HEK293 (cell line): Measurements from ENCODE around the gene CDC14A.
A peak's percentile ranks its signal among the peaks of the same experiment; 100 is the strongest.

Source experiments
- BCL11B ChIP-seq: fragments of 450-650 bp; formaldehyde crosslinking; IDR thresholded peaks from 2 replicates; pipeline ENCODE4 v1.5.1; 2016; ENCODE audit warnings: low read depth, missing biosample characterization, missing genetic modification characterization
- EGR2 ChIP-seq: fragments of 450-650 bp; formaldehyde crosslinking; IDR thresholded peaks from 2 replicates; pipeline ENCODE4 v1.5.1; 2016; ENCODE audit warnings: low read depth, missing biosample characterization, missing genetic modification characterization
- GLI4 ChIP-seq: fragments of 450-650 bp; formaldehyde crosslinking; IDR thresholded peaks from 2 replicates; pipeline ENCODE4 v1.5.1; 2016; ENCODE audit warnings: missing biosample characterization, missing genetic modification characterization
- KLF1 ChIP-seq: fragments of 450-650 bp; formaldehyde crosslinking; IDR thresholded peaks from 2 replicates; pipeline ENCODE4 v1.5.1; 2016; ENCODE audit warnings: missing biosample characterization, missing genetic modification characterization
- KLF10 ChIP-seq: fragments of 450-650 bp; IDR thresholded peaks from 2 replicates; pipeline ENCODE4 v1.5.1; 2018; ENCODE audit warnings: missing biosample characterization, mild to moderate bottlenecking, missing genetic modification characterization
- RBAK ChIP-seq: fragments of 450-650 bp; formaldehyde crosslinking; IDR thresholded peaks from 2 replicates; pipeline ENCODE4 v1.5.1; 2016; ENCODE audit warnings: missing biosample characterization, missing genetic modification characterization
- WT1 ChIP-seq: fragments of 450-650 bp; formaldehyde crosslinking; IDR thresholded peaks from 2 replicates; pipeline ENCODE4 v1.5.1; 2016; ENCODE audit warnings: missing biosample characterization, missing genetic modification characterization
- ZBTB10 ChIP-seq: fragments of 450-650 bp; formaldehyde crosslinking; IDR thresholded peaks from 2 replicates; pipeline ENCODE4 v1.5.1; 2016; ENCODE audit warnings: missing biosample characterization, missing genetic modification characterization
- ZBTB26 ChIP-seq: fragments of 450-650 bp; formaldehyde crosslinking; optimal IDR thresholded peaks from 2 replicates; pipeline ENCODE3; 2016; ENCODE audit warnings: missing biosample characterization, mild to moderate bottlenecking, missing genetic modification characterization
- ZNF132 ChIP-seq: fragments of 450-650 bp; formaldehyde crosslinking; IDR thresholded peaks from 2 replicates; pipeline ENCODE4 v1.5.1; 2017; ENCODE audit warnings: missing biosample characterization, missing genetic modification characterization, borderline replicate concordance
- ZNF138 ChIP-seq: fragments of 450-650 bp; formaldehyde crosslinking; IDR thresholded peaks from 2 replicates; pipeline ENCODE4 v1.5.1; 2016; ENCODE audit warnings: missing biosample characterization, missing genetic modification characterization, borderline replicate concordance
- ZNF16 ChIP-seq: fragments of 450-650 bp; formaldehyde crosslinking; IDR thresholded peaks from 2 replicates; pipeline ENCODE4 v1.5.1; 2016; ENCODE audit warnings: low read depth, missing biosample characterization, missing genetic modification characterization
- ZNF169 ChIP-seq: fragments of 450-650 bp; formaldehyde crosslinking; IDR thresholded peaks from 2 replicates; pipeline ENCODE4 v1.5.1; 2016; ENCODE audit warnings: missing biosample characterization, missing genetic modification characterization
- ZNF302 ChIP-seq: fragments of 450-650 bp; formaldehyde crosslinking; IDR thresholded peaks from 2 replicates; pipeline ENCODE4 v1.5.1; 2016; ENCODE audit warnings: missing biosample characterization, missing genetic modification characterization, low read depth
- ZNF335 ChIP-seq: fragments of 450-650 bp; formaldehyde crosslinking; conservative IDR thresholded peaks from 2 replicates; pipeline ENCODE4 v1.5.1; 2016; ENCODE audit warnings: missing biosample characterization, missing genetic modification characterization
- ZNF341 ChIP-seq: fragments of 450-650 bp; formaldehyde crosslinking; IDR thresholded peaks from 2 replicates; pipeline ENCODE4; 2016; ENCODE audit warnings: low read depth, missing biosample characterization, missing genetic modification characterization
- ZNF354C ChIP-seq: fragments of 450-650 bp; formaldehyde crosslinking; IDR thresholded peaks from 2 replicates; pipeline ENCODE4 v1.5.1; 2016; ENCODE audit warnings: missing biosample characterization, missing genetic modification characterization, low read depth, borderline replicate concordance
- ZNF426 ChIP-seq: fragments of 450-650 bp; formaldehyde crosslinking; IDR thresholded peaks from 2 replicates; pipeline ENCODE4 v1.5.1; 2017; ENCODE audit warnings: missing biosample characterization, missing genetic modification characterization, mild to moderate bottlenecking, inconsistent platforms, moderate library complexity
- ZNF501 ChIP-seq: fragments of 450-650 bp; formaldehyde crosslinking; IDR thresholded peaks from 2 replicates; pipeline ENCODE4 v1.5.1; 2016; ENCODE audit warnings: missing biosample characterization, missing genetic modification characterization
- ZNF561 ChIP-seq: fragments of 450-650 bp; IDR thresholded peaks from 2 replicates; pipeline ENCODE4 v1.5.1; 2018; ENCODE audit warnings: missing biosample characterization, missing genetic modification characterization, borderline replicate concordance
- ZNF585B ChIP-seq: fragments of 450-650 bp; formaldehyde crosslinking; IDR thresholded peaks from 2 replicates; pipeline ENCODE4 v1.5.1; 2016; ENCODE audit warnings: missing biosample characterization, missing genetic modification characterization
- ZNF600 ChIP-seq: fragments of 450-650 bp; formaldehyde crosslinking; IDR thresholded peaks from 2 replicates; pipeline ENCODE4 v1.5.1; 2016; ENCODE audit warnings: missing biosample characterization, missing genetic modification characterization
- ZNF610 ChIP-seq: fragments of 450-650 bp; formaldehyde crosslinking; IDR thresholded peaks from 2 replicates; pipeline ENCODE4 v1.5.1; 2016; ENCODE audit warnings: missing biosample characterization, missing genetic modification characterization, borderline replicate concordance
- ZNF623 ChIP-seq: fragments of 450-650 bp; formaldehyde crosslinking; IDR thresholded peaks from 2 replicates; pipeline ENCODE4 v1.5.1; 2016; ENCODE audit warnings: missing biosample characterization, missing genetic modification characterization
- ZNF624 ChIP-seq: fragments of 450-650 bp; formaldehyde crosslinking; IDR thresholded peaks from 2 replicates; pipeline ENCODE4 v1.5.1; 2017; ENCODE audit warnings: missing biosample characterization, missing genetic modification characterization
- ZNF654 ChIP-seq: fragments of 450-650 bp; formaldehyde crosslinking; IDR thresholded peaks from 2 replicates; pipeline ENCODE4 v1.5.1; 2016; ENCODE audit warnings: low read depth, missing biosample characterization, missing genetic modification characterization
- ZNF658 ChIP-seq: fragments of 450-650 bp; formaldehyde crosslinking; IDR thresholded peaks from 2 replicates; pipeline ENCODE4; 2016; ENCODE audit warnings: missing biosample characterization, missing genetic modification characterization
- ZNF785 ChIP-seq: fragments of 450-650 bp; formaldehyde crosslinking; IDR thresholded peaks from 2 replicates; pipeline ENCODE4 v1.5.1; 2016; ENCODE audit warnings: missing biosample characterization, missing genetic modification characterization
- ZNF791 ChIP-seq: fragments of 450-650 bp; formaldehyde crosslinking; IDR thresholded peaks from 2 replicates; pipeline ENCODE4 v1.5.1; 2016; ENCODE audit warnings: missing biosample characterization, missing genetic modification characterization
- ZNF792 ChIP-seq: fragments of 450-650 bp; formaldehyde crosslinking; IDR thresholded peaks from 2 replicates; pipeline ENCODE4 v1.5.1; 2016; ENCODE audit warnings: missing biosample characterization, missing genetic modification characterization
- ZSCAN30 ChIP-seq: fragments of 450-650 bp; IDR thresholded peaks from 2 replicates; pipeline ENCODE4 v1.5.1; 2018; ENCODE audit warnings: missing biosample characterization, mild to moderate bottlenecking, missing genetic modification characterization, moderate library complexity
- TF ChIP-seq, protein P1 (sequence below): fragments of 450-650 bp; formaldehyde crosslinking; conservative IDR thresholded peaks from 2 replicates; pipeline ENCODE4 v1.5.1; 2016; ENCODE audit warnings: low read depth, missing biosample characterization, missing genetic modification characterization
- TF ChIP-seq, protein P2 (sequence below): fragments of 450-650 bp; formaldehyde crosslinking; IDR thresholded peaks from 2 replicates; pipeline ENCODE4 v1.5.1; 2016; ENCODE audit warnings: missing biosample characterization, missing genetic modification characterization, low read depth

Gene CDC14A

DNA sequence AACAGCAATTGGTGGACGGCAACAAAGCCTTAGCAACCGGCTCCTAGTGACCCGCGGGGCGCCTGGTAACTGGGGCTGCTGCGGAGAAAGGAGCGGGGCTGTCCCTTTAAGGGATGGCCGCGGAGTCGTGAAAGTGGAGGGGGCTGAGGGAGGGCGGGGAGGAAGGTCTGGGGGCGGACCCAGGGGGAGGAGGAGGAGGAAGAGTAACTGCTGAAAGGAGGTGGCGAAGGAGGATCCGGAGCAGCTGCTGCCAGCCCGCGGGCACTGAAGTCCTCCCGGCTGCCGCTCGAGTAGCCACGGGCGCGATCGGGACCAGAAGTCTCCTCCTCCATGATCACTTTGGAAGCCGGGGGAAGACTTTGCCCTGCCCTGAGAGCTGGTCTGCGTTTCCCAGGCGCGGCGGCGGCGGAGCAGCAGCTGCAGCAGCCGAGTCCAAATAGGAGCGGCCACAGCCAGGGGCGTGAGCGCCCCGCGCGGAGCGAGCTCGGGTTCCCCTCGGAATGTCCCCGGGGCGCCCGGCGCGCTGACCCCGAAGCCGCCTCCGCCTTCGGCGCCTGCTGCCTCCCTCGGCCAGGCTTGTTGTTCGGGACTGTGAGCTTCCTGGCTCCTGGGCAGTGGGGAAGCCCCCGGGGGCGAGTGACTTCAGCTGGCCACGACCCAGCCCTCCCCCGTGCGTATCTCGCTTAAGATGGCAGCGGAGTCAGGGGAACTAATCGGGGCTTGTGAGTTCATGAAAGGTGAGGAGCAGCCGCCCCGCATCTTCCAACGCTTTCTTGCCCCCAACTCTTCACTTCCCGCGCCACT lies at the start of gene CDC14A (continued):
- TF ChIP-seq BCL11B (tag by site-specific recombination) (no peak), ZNF610 (tag by site-specific recombination) (peak; percentile 89), ZNF138 (tag by site-specific recombination) (no peak), ZNF302 (tag by site-specific recombination) (no peak), ZSCAN30 (tag by site-specific recombination) (peak; percentile 26; the same call in 1 of the 2 replicates), ZNF16 (no peak), ZNF585B (no peak), GLI4 (tag by site-specific recombination) (no peak), KLF10 (tag by site-specific recombination) (peak; percentile 57; the same call in 1 of the 2 replicates), ZNF624 (no peak), ZNF791 (tag by site-specific recombination) (no peak), ZBTB10 (peak; percentile 45; the same call in 1 of the 2 replicates), ZNF501 (tag by site-specific recombination) (peak; percentile 51; the same call in 1 of the 2 replicates), ZNF785 (tag by site-specific recombination) (no peak), ZNF169 (tag by site-specific recombination) (no peak), ZNF792 (tag by site-specific recombination) (no peak), EGR2 (tag by site-specific recombination) (no peak; the same call in 1 of the 2 replicates), ZNF561 (tag by site-specific recombination) (no peak), WT1 (peak; percentile 87), RBAK (no peak), ZNF600 (tag by site-specific recombination) (peak; percentile 92), ZNF335 (peak; percentile 70), ZNF658 (tag by site-specific recombination) (no peak), ZNF341 (tag by site-specific recombination) (peak; percentile 94), ZNF132 (tag by site-specific recombination) (no peak), KLF1 (no peak), ZNF426 (no peak), ZNF354C (tag by site-specific recombination) (no peak), ZBTB26 (tag by site-specific recombination) (peak; percentile 72), ZNF654 (tag by site-specific recombination) (no peak), ZNF623 (tag by site-specific recombination) (no peak)
- TF ChIP-seq, protein P1, sequence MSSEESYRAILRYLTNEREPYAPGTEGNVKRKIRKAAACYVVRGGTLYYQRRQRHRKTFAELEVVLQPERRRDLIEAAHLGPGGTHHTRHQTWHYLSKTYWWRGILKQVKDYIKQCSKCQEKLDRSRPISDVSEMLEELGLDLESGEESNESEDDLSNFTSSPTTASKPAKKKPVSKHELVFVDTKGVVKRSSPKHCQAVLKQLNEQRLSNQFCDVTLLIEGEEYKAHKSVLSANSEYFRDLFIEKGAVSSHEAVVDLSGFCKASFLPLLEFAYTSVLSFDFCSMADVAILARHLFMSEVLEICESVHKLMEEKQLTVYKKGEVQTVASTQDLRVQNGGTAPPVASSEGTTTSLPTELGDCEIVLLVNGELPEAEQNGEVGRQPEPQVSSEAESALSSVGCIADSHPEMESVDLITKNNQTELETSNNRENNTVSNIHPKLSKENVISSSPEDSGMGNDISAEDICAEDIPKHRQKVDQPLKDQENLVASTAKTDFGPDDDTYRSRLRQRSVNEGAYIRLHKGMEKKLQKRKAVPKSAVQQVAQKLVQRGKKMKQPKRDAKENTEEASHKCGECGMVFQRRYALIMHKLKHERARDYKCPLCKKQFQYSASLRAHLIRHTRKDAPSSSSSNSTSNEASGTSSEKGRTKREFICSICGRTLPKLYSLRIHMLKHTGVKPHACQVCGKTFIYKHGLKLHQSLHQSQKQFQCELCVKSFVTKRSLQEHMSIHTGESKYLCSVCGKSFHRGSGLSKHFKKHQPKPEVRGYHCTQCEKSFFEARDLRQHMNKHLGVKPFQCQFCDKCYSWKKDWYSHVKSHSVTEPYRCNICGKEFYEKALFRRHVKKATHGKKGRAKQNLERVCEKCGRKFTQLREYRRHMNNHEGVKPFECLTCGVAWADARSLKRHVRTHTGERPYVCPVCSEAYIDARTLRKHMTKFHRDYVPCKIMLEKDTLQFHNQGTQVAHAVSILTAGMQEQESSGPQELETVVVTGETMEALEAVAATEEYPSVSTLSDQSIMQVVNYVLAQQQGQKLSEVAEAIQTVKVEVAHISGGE (tag by site-specific recombination), result 0 out of 2 replicates have a peak, but pooled peaks have one; percentile 21
- TF ChIP-seq, protein P2, sequence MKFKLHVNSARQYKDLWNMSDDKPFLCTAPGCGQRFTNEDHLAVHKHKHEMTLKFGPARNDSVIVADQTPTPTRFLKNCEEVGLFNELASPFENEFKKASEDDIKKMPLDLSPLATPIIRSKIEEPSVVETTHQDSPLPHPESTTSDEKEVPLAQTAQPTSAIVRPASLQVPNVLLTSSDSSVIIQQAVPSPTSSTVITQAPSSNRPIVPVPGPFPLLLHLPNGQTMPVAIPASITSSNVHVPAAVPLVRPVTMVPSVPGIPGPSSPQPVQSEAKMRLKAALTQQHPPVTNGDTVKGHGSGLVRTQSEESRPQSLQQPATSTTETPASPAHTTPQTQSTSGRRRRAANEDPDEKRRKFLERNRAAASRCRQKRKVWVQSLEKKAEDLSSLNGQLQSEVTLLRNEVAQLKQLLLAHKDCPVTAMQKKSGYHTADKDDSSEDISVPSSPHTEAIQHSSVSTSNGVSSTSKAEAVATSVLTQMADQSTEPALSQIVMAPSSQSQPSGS (tag by site-specific recombination), result no peak
